Body of pancreas (tissue), 4 donors: Measurements from ENCODE around the gene MKRN2. TPM values are rescaled to one million over a fixed set of nuclear protein-coding genes. Genes with fewer than 3 reads are reported as not detected.

Experiments used
- ATAC-seq: fragments of 150-250 bp; one replicate; pipeline ENCODE4 v1.9.1; 2016
- DNase-seq, 4 donors: peaks; one replicate each; pipeline ENCODE4 v3.0.0-alpha.2; 2019
- H3K27ac ChIP-seq, 4 donors: fragments of 200-600 bp; sonication (generic); 1 replicate in 3 of 4; 2 replicates in 1 of 4; pipeline versions ENCODE4 v1.5.1 to v1.6.1; 2016 to 2019; ENCODE audit warnings: mild to moderate bottlenecking in 1 of 4, mixed read lengths in 1 of 4, moderate library complexity in 1 of 4
- H3K27me3 ChIP-seq, 2 donors: fragments of 200-600 bp; sonication (generic); one replicate each; pipeline ENCODE4 v1.6.0; 2016; ENCODE audit warnings: mild to moderate bottlenecking in 1 of 2
- H3K36me3 ChIP-seq, 2 donors: fragments of 200-600 bp; sonication (generic); replicated peaks in 1 of 2; 2 replicates each; pipeline ENCODE4 v1.5.1; 2016; ENCODE audit warnings: low read depth in 2 of 2; ENCODE audit not compliant: insufficient read depth in 1 of 2
- H3K4me1 ChIP-seq: fragments of 200-600 bp; sonication (generic); one replicate; pipeline ENCODE4 v1.6.0; 2016
- H3K4me3 ChIP-seq, 2 donors: fragments of 200-600 bp; sonication (generic); 1 replicate in 1 of 2; 2 replicates in 1 of 2; pipeline ENCODE4 v1.5.1; 2016 to 2019
- H3K9me3 ChIP-seq, 3 donors: fragments of 200-600 bp; sonication (generic); 1 replicate in 2 of 3; 2 replicates in 1 of 3; pipeline ENCODE4 v1.5.1; 2016
- POLR2A ChIP-seq, 3 donors: fragments of 450-650 bp; IDR thresholded peaks; one replicate each; pipeline ENCODE4 v1.6.1; 2016; ENCODE audit warnings: antibody characterized with exemption in 3 of 3, mild to moderate bottlenecking in 2 of 3
- WGBS, 2 donors: methylation state at CpG; one replicate each; pipeline ENCODE4 v1.1.5; 2017; 5-methylcytosine and 5-hydroxymethylcytosine counted together
- intact Hi-C: fragments of 100-400 bp; cut with DNase I; formaldehyde crosslinking; loops from one replicate; pipeline ENCODE4 v1.15.1; 2023
- small RNA-seq: library from RNA; depleted of rRNA; stranded (forward); fragments of <200 nt; gene quantifications from one replicate; pipeline ENCODE3, GENCODE V24; 2016
- total RNA-seq, 2 donors: library from RNA; depleted of rRNA; stranded (reverse); fragments of >200 nt; gene quantifications; one replicate each; pipeline ENCODE4 v1.1.0, GENCODE V29; 2016
- TF ChIP-seq, protein P1 (sequence below), 7 experiments: fragments of 450-650 bp in 4 of 7; fragments of 200-600 bp in 3 of 7; sonication (generic) in 3 of 7; IDR thresholded peaks; one replicate each; pipeline ENCODE4 v1.5.1; 2016 to 2019; ENCODE audit warnings: antibody characterized with exemption in 7 of 7

MKRN2 gene
- total RNA-seq, 2 donors from 2014 or later, result 21.8 to 28.3 TPM

DNA sequence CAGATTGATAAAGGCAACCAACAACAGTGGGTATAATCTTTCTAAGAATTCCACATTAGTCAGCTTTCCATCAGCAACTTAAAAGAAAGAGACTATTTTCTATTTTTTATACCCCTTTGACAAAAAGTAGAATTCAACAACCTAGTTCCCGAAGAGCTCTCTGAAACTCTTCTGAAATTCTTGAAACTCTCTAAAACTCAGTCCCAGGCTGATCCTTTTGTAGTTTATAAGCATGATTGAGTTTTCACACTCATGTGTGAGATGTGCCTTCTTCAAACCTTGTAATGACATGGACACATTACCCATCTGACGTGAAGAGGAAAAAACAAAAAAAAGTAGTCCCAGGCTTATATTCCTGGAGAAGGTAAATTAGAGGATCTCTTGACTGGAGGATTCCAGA is 75.6 kb downstream of the MKRN2 start:
- H3K27me3 ChIP-seq, result no peaks in the 10 kb centered on the region
- intact Hi-C loops, result no loop called here
- no peak for ATAC-seq
- no peaks in the 10 kb centered on the region for H3K9me3 ChIP-seq
- no peak overlapping the region for H3K27ac ChIP-seq
- no peak overlapping the region for H3K4me3 ChIP-seq
- WGBS, 2 donors, result 52 to 77% methylated on average over 2 of the region's 2 CpGs
- H3K4me1 ChIP-seq, result peaks cover 34% of the 10 kb centered on the region
- DNase-seq, result no peak
- no peaks in the 10 kb centered on the region for H3K36me3 ChIP-seq
- TF ChIP-seq POLR2A (IDR thresholded peaks at IDR 0.05), result no peak
- TF ChIP-seq, protein P1, sequence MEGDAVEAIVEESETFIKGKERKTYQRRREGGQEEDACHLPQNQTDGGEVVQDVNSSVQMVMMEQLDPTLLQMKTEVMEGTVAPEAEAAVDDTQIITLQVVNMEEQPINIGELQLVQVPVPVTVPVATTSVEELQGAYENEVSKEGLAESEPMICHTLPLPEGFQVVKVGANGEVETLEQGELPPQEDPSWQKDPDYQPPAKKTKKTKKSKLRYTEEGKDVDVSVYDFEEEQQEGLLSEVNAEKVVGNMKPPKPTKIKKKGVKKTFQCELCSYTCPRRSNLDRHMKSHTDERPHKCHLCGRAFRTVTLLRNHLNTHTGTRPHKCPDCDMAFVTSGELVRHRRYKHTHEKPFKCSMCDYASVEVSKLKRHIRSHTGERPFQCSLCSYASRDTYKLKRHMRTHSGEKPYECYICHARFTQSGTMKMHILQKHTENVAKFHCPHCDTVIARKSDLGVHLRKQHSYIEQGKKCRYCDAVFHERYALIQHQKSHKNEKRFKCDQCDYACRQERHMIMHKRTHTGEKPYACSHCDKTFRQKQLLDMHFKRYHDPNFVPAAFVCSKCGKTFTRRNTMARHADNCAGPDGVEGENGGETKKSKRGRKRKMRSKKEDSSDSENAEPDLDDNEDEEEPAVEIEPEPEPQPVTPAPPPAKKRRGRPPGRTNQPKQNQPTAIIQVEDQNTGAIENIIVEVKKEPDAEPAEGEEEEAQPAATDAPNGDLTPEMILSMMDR (IDR thresholded peaks at IDR 0.05), result no peak

DNA sequence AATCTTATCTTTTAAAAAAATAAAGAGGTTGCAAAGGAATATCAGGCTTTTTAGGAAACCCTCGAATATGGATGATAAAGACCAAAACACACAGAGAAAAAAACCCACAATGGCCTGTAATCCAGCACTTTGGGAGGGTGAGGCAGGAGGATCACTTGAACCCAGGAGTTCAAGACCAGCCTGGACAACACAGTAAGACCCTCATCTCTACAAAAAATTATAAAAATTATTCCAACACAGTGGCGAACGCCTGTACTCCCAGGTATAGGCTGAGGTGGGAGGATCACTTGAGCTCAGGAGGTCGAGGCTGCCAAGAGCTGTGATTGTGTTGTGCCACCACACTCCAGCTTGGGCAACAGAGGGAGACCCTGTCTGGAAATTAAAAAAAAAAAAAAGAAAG is 76.2 kb downstream of the MKRN2 start:
- Histone ChIP-seq H3K9me3 (no peaks in the 10 kb centered on the region), H3K4me1 (peaks cover 34% of the 10 kb centered on the region), H3K36me3 (no peaks in the 10 kb centered on the region), H3K4me3 (no peak overlapping the region), H3K27ac (no peak overlapping the region), H3K27me3 (no peaks in the 10 kb centered on the region)
- TF ChIP-seq, protein P1 (IDR thresholded peaks at IDR 0.05), result no peak
- no peak for TF ChIP-seq POLR2A (IDR thresholded peaks at IDR 0.05)
- intact Hi-C loops, result no loop called here
- ATAC-seq, result no peak
- 66 to 76% methylated on average over 3 to 4 of the region's 4 CpGs for WGBS, 2 donors
- no peak for DNase-seq

Small RNA genes within 50 kb of the gene (small RNA-seq; reads per million reads assigned to genes)
- gene RF00017, result not detected
- not detected for gene RNA5SP123
- gene RNU6-377P, result not detected

Other genes with a start within 250 kb of the MKRN2 start
- gene TSEN2, start 72.6 kb upstream of the MKRN2 start, total RNA-seq, result 10 to 100 TPM; 14.8 to 20.8 TPM
- gene MKRN2OS, start 11.6 kb upstream of the MKRN2 start, total RNA-seq, result 1 to 10 TPM in 1 of 2 donors, not detected in 1; 2.3 TPM
- gene RAF1, start 107.0 kb downstream of the MKRN2 start, total RNA-seq, result 10 to 100 TPM; 52.1 to 53.7 TPM
- gene TMEM40, start 202.2 kb downstream of the MKRN2 start, total RNA-seq, result not detected
- 1 to 10 TPM; 3.6 to 6.6 TPM for gene CAND2, start 239.6 kb downstream of the MKRN2 start, total RNA-seq